Stomach (tissue), 4 donors: ENCODE measurements around the gene CCDC61.

ENCODE experiments used
- CTCF ChIP-seq, 7 experiments: fragments of 450-650 bp in 4 of 7; fragments of 200-600 bp in 3 of 7; sonication (generic) in 3 of 7; IDR thresholded peaks; one replicate each; pipeline ENCODE4 v1.5.1; 2016 to 2019; ENCODE audit warnings: antibody characterized with exemption in 7 of 7, control low read depth in 2 of 7, mild to moderate bottlenecking in 1 of 7
- POLR2A ChIP-seq, 4 donors: fragments of 450-650 bp; IDR thresholded peaks; one replicate each; pipeline ENCODE4 v1.6.1; 2016; ENCODE audit warnings: antibody characterized with exemption in 4 of 4, control low read depth in 2 of 4, mild to moderate bottlenecking in 1 of 4, moderate library complexity in 1 of 4

- TF ChIP-seq POLR2A (IDR thresholded peaks at IDR 0.05), result no peak
- TF ChIP-seq CTCF (IDR thresholded peaks at IDR 0.05), result no peak
Observed at GRCh38 chr19:46002678-46003275, 7.5 kb downstream of the CCDC61 start.
